ENCODE results near the gene CRIP3.

Gene CRIP3

GRCh38 chr6:43287717-43288679, 20.6 kb downstream of the CRIP3 start:
- H3K4me3 ChIP-seq (ENCODE audit: low read depth, low read length) = no peak overlapping the region
- no peak for TF ChIP-seq CTCF (IDR thresholded peaks at IDR 0.05; ENCODE audit: borderline replicate concordance, insufficient read depth, low read depth, low read length)

- H3K4me3 ChIP-seq (ENCODE audit: low read depth, low read length) = no peak overlapping the region
- TF ChIP-seq CTCF (IDR thresholded peaks at IDR 0.05; ENCODE audit: borderline replicate concordance, insufficient read depth, low read depth, low read length) = no peak
These were observed 21.5 kb downstream of the CRIP3 start for GRCh38 chr6:43286980-43287716.

GRCh38 chr6:43286456-43286979, 22.1 kb downstream of the CRIP3 start:
- TF ChIP-seq CTCF (IDR thresholded peaks at IDR 0.05; ENCODE audit: borderline replicate concordance, insufficient read depth, low read depth, low read length) = no peak
- no peak overlapping the region for H3K4me3 ChIP-seq (ENCODE audit: low read depth, low read length)

- no peak overlapping the region for H3K4me3 ChIP-seq (ENCODE audit: low read depth, low read length)
- TF ChIP-seq CTCF (IDR thresholded peaks at IDR 0.05; ENCODE audit: borderline replicate concordance, insufficient read depth, low read depth, low read length) = no peak
These were observed 22.8 kb downstream of the CRIP3 start for GRCh38 chr6:43285832-43286231.

- H3K4me3 ChIP-seq (ENCODE audit: low read depth, low read length) = no peak overlapping the region
- TF ChIP-seq CTCF (IDR thresholded peaks at IDR 0.05; ENCODE audit: borderline replicate concordance, insufficient read depth, low read depth, low read length) = no peak
These were observed 23.4 kb downstream of the CRIP3 start for GRCh38 chr6:43284991-43285781.

GRCh38 chr6:43283905-43284304, 24.7 kb downstream of the CRIP3 start:
- no peak overlapping the region for H3K4me3 ChIP-seq (ENCODE audit: low read depth, low read length)
- no peak for TF ChIP-seq CTCF (IDR thresholded peaks at IDR 0.05; ENCODE audit: borderline replicate concordance, insufficient read depth, low read depth, low read length)

Data from GM12875 (cell line).